Measurements from ENCODE around the gene BAD.

DNA sequence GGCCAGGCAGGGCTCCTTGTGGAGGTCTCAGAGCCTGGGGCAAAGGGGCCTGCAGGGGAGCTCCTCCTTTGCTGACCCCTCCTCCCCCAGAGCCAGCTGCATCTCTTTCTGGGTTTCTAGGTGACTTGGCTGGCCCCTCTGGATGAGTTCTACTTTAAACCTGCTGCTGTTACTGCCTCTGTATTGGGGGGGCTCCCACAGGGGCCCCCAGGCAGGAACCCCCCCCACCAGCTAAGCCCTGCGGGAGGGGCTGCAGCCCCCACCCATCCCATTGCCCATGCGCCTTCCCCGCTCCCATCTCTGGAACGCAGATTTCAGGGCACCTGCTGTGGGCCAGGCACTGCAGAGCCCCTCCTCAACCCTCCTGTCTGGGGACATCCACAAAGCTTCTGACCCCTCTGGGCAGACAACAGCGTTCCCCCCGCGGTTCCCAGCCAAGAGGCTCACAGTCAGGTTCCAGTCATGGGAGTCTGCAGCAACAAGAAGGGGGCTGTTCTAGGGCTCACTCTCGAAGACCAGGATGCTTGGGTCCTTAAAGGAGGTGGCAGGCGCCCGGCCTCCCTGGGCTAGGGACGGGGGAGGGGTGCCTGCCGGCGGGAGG lies 34.0 kb downstream of the BAD start:
- TF ChIP-seq, protein P1, sequence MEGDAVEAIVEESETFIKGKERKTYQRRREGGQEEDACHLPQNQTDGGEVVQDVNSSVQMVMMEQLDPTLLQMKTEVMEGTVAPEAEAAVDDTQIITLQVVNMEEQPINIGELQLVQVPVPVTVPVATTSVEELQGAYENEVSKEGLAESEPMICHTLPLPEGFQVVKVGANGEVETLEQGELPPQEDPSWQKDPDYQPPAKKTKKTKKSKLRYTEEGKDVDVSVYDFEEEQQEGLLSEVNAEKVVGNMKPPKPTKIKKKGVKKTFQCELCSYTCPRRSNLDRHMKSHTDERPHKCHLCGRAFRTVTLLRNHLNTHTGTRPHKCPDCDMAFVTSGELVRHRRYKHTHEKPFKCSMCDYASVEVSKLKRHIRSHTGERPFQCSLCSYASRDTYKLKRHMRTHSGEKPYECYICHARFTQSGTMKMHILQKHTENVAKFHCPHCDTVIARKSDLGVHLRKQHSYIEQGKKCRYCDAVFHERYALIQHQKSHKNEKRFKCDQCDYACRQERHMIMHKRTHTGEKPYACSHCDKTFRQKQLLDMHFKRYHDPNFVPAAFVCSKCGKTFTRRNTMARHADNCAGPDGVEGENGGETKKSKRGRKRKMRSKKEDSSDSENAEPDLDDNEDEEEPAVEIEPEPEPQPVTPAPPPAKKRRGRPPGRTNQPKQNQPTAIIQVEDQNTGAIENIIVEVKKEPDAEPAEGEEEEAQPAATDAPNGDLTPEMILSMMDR (IDR thresholded peaks at IDR 0.05), result no peak
- no peak for TF ChIP-seq POLR2A (IDR thresholded peaks at IDR 0.05)

Measured in right lobe of liver (tissue), 4 donors.